ENCODE results near the gene RARB.

- no peak for TF ChIP-seq CTCF (optimal IDR thresholded peaks at IDR 0.05 in 1 of 3, IDR thresholded peaks at IDR 0.05 in 1 of 3, conservative IDR thresholded peaks at IDR 0.05 in 1 of 3; ENCODE audit: extremely low read depth in 1 of 3, insufficient read depth in 2 of 3, low read length in 3 of 3)
- TF ChIP-seq EZH2 (IDR thresholded peaks at IDR 0.05; ENCODE audit: low read length) = no peak
Observed at GRCh38 chr3:25420147-25420546, 7.9 kb upstream of the RARB start.
